Measurements from ENCODE around the gene ROCK2. TPM values are rescaled to one million over a fixed set of nuclear protein-coding genes. Genes with fewer than 3 reads are reported as not detected.
A peak's percentile ranks its signal among the peaks of the same experiment; 100 is the strongest.

ROCK2 gene
- total and polyA plus RNA-seq, 4 donors: 5.3 to 31.0 (median 12.2) TPM

GRCh38 chr2:11352781-11353537, 8.5 kb upstream of the ROCK2 start:
- peaks cover 5 to 23% (median 11%) of the 10 kb centered on the region in 4 donors for H3K4me1 ChIP-seq (ENCODE audit: control insufficient read depth in 4 of 4, insufficient read depth in 4 of 4, low read length in 3 of 4)
- H3K27ac ChIP-seq (ENCODE audit: low read depth in 1 of 2, low read length in 2 of 2): no peak overlapping the region
- no peaks in the 10 kb centered on the region for H3K27me3 ChIP-seq (ENCODE audit: control insufficient read depth in 4 of 4, insufficient read depth in 4 of 4, low read length in 3 of 4)
- H3K9ac ChIP-seq (ENCODE audit: low read depth in 1 of 2, low read length in 2 of 2): no peak overlapping the region
- H3K36me3 ChIP-seq (ENCODE audit: control insufficient read depth in 4 of 4, insufficient read depth in 3 of 4, low read depth in 1 of 4, low read length in 3 of 4): no peaks in the 10 kb centered on the region
- TF ChIP-seq YY1 (IDR thresholded peaks at IDR 0.05) (peak; percentile 69), NR2F2 (IDR thresholded peaks at IDR 0.05) (no peak), CTCF (IDR thresholded peaks at IDR 0.05; ENCODE audit: low read depth, low read length, missing input control) (no peak), ZBTB33 (IDR thresholded peaks at IDR 0.05) (peak; percentile 69), EGR1 (IDR thresholded peaks at IDR 0.05; ENCODE audit: low read depth in 2 of 2) (peak in 1 of 2 donors; percentile 67), FOXA1 (IDR thresholded peaks at IDR 0.05) (peak; percentile 40), JUND (IDR thresholded peaks at IDR 0.05) (no peak), SP1 (IDR thresholded peaks at IDR 0.05) (peak; percentile 69), FOXA2 (IDR thresholded peaks at IDR 0.05) (peak; percentile 56), RXRA (IDR thresholded peaks at IDR 0.05) (peak; percentile 57 to 79), REST (IDR thresholded peaks at IDR 0.05) (peak; percentile 67), TAF1 (conservative IDR thresholded peaks at IDR 0.05) (no peak), ATF3 (IDR thresholded peaks at IDR 0.05) (no peak), MAX (IDR thresholded peaks at IDR 0.05) (peak; percentile 90), RAD21 (IDR thresholded peaks at IDR 0.05) (peak; percentile 54 to 60), GABPA (IDR thresholded peaks at IDR 0.05 in 1 of 2, conservative IDR thresholded peaks at IDR 0.05 in 1 of 2) (peak in 1 of 2 donors; percentile 21), HNF4A (conservative IDR thresholded peaks at IDR 0.05) (peak; percentile 37 to 70), HNF4G (IDR thresholded peaks at IDR 0.05) (no peak)
- no peak overlapping the region for H3K4me3 ChIP-seq (ENCODE audit: low read depth in 1 of 3, low read length in 3 of 3)
- no peaks in the 10 kb centered on the region for H3K9me3 ChIP-seq (ENCODE audit: control insufficient read depth in 4 of 4, low read length in 3 of 4)
- no peak for DNase-seq (ENCODE audit: low spot score)
- WGBS: 55% methylated on average over 10 of the region's 10 CpGs
